GM18861 (cell line): Measurements from ENCODE around the gene GMDS.

Experiments used
- ATAC-seq: cut with Tn5 transposase; IDR thresholded peaks from one replicate; pipeline ENCODE4 v1.9.1; 2021; ENCODE audit not compliant: unreplicated experiment

Gene GMDS

GRCh38 chr6:1817033-1817761 lies 428.2 kb downstream of the GMDS start:
- no peak for ATAC-seq

GRCh38 chr6:1815827-1816452 lies 429.5 kb downstream of the GMDS start:
- no peak for ATAC-seq

GRCh38 chr6:1814279-1814678 lies 431.1 kb downstream of the GMDS start:
- ATAC-seq: no peak

- ATAC-seq: no peak
These were observed 432.9 kb downstream of the GMDS start for GRCh38 chr6:1812487-1812886.

- no peak for ATAC-seq
These were observed 433.4 kb downstream of the GMDS start for GRCh38 chr6:1812034-1812433.

GRCh38 chr6:1810880-1811279 lies 434.5 kb downstream of the GMDS start:
- ATAC-seq: no peak

GRCh38 chr6:1809291-1809988 lies 436.0 kb downstream of the GMDS start:
- no peak for ATAC-seq

GRCh38 chr6:1806935-1807334 lies 438.5 kb downstream of the GMDS start:
- no peak for ATAC-seq

GRCh38 chr6:1802491-1803395 lies 442.7 kb downstream of the GMDS start:
- no peak for ATAC-seq

GRCh38 chr6:1801401-1801800 lies 444.0 kb downstream of the GMDS start:
- no peak for ATAC-seq

- ATAC-seq: no peak
These were observed 444.6 kb downstream of the GMDS start for GRCh38 chr6:1800845-1801244.

GRCh38 chr6:1798965-1799325 lies 446.5 kb downstream of the GMDS start:
- ATAC-seq: no peak

GRCh38 chr6:1798303-1798964 lies 447.0 kb downstream of the GMDS start:
- no peak for ATAC-seq

GRCh38 chr6:1797801-1798200 lies 447.6 kb downstream of the GMDS start:
- ATAC-seq: no peak

GRCh38 chr6:1796706-1797529 lies 448.5 kb downstream of the GMDS start:
- ATAC-seq: peak; percentile 71

GRCh38 chr6:1795910-1796309 lies 449.5 kb downstream of the GMDS start:
- no peak for ATAC-seq

- no peak for ATAC-seq
These were observed 452.4 kb downstream of the GMDS start for GRCh38 chr6:1792989-1793388.

GRCh38 chr6:1790684-1791083 lies 454.7 kb downstream of the GMDS start:
- ATAC-seq: no peak

- no peak for ATAC-seq
These were observed 456.3 kb downstream of the GMDS start for GRCh38 chr6:1789092-1789491.

- ATAC-seq: no peak
These were observed 457.5 kb downstream of the GMDS start for GRCh38 chr6:1787894-1788293.
